CD4-positive, alpha-beta T cell (primary cell): ENCODE data around the gene SLC7A5. TPM values are rescaled to one million over a fixed set of nuclear protein-coding genes. Genes with fewer than 3 reads are reported as not detected.

Source experiments
- ATAC-seq: fragments of 200-7000 bp; cut with Tn5 transposase; one replicate; pipeline ENCODE4 v1.10.0; 2022; ENCODE audit warnings: mild to moderate bottlenecking; ENCODE audit not compliant: poor library complexity
- CTCF ChIA-PET: fragments of 350-600 bp; sonication (Branson Sonifier 250); formaldehyde crosslinking; loops from one replicate; lab custom pipeline; 2021; ENCODE audit warnings: antibody characterized with exemption, inconsistent platforms; lab: Charles Lee
- POLR2A ChIA-PET: fragments of 350-600 bp; sonication (Branson Sonifier 250); formaldehyde crosslinking; loops from one replicate; lab custom pipeline; 2021; ENCODE audit warnings: antibody characterized with exemption, inconsistent platforms; lab: Charles Lee
- DNase-seq, 14 experiments: peaks; one replicate each; pipeline ENCODE4 v3.0.0-alpha.2; 2013 to 2020; ENCODE audit warnings: mixed read lengths in 2 of 14
- H3K27ac ChIP-seq, 2 donors: one replicate each; pipeline versions ENCODE4 v1.5.1 to v1.7.0; 2013; ENCODE audit warnings: low read length in 2 of 2, low read depth in 1 of 2, mild to moderate bottlenecking in 1 of 2
- H3K27me3 ChIP-seq, 2 experiments: 1 replicate in 1 of 2; 2 replicates in 1 of 2; pipeline versions ENCODE4 v1.6.1 to v1.7.0; 2013; ENCODE audit warnings: low read length in 2 of 2, control low read depth in 1 of 2, mild to moderate bottlenecking in 1 of 2, moderate library complexity in 1 of 2; ENCODE audit not compliant: insufficient read depth in 2 of 2, control insufficient read depth in 1 of 2
- H3K36me3 ChIP-seq: one replicate; pipeline ENCODE4 v1.6.1; 2013; ENCODE audit warnings: low read length, control low read depth; ENCODE audit not compliant: insufficient read depth
- H3K4me1 ChIP-seq: one replicate; pipeline ENCODE4 v1.6.1; 2013; ENCODE audit warnings: low read length, control low read depth; ENCODE audit not compliant: insufficient read depth
- H3K4me3 ChIP-seq: one replicate; pipeline ENCODE4 v1.5.1; 2013; ENCODE audit warnings: mild to moderate bottlenecking, low read length, moderate library complexity
- H3K9me3 ChIP-seq, 2 experiments: 1 replicate in 1 of 2; 2 replicates in 1 of 2; pipeline versions ENCODE4 v1.6.1 to v1.7.0; 2013; ENCODE audit warnings: low read length in 2 of 2, mild to moderate bottlenecking in 2 of 2, control low read depth in 1 of 2, moderate library complexity in 1 of 2; ENCODE audit not compliant: control insufficient read depth in 1 of 2, insufficient read depth in 1 of 2
- H3K27ac Mint-ChIP-seq: one replicate; pipeline ENCODE4 v1.8.0; 2020; ENCODE audit warnings: mixed read lengths
- H3K27me3 Mint-ChIP-seq: one replicate; pipeline ENCODE4 v1.8.0; 2021; ENCODE audit warnings: mixed read lengths
- H3K36me3 Mint-ChIP-seq: one replicate; pipeline ENCODE4 v1.8.0; 2021; ENCODE audit warnings: low read depth, mixed read lengths
- H3K4me1 Mint-ChIP-seq: one replicate; pipeline ENCODE4 v1.8.0; 2021; ENCODE audit warnings: low read depth, mixed read lengths
- H3K4me3 Mint-ChIP-seq: one replicate; pipeline ENCODE4 v1.8.0; 2020; ENCODE audit warnings: mild to moderate bottlenecking, mixed read lengths
- H3K9me3 Mint-ChIP-seq: one replicate; pipeline ENCODE4 v1.8.0; 2020; ENCODE audit warnings: mixed read lengths
- CTCF ChIP-seq: fragments of 200-600 bp; IDR thresholded peaks from one replicate; pipeline ENCODE4 v1.8.0; 2022; ENCODE audit warnings: antibody characterized with exemption, mild to moderate bottlenecking
- intact Hi-C, 2 experiments: fragments of 100-400 bp; cut with DNase I in 1 of 2; cut with micrococcal nuclease in 1 of 2; formaldehyde crosslinking; loops; one replicate each; pipeline versions ENCODE4 v1.15.1 to v1.9.0; 2023 to 2025; cut with DNase I, micrococcal nuclease
- total RNA-seq, 174 experiments: library from RNA in 2 of 174; stranded (reverse) in 2 of 174; gene quantifications; one replicate each; pipeline ENCODE4 v1.2.3 and lab custom pipeline; 2021 to 2026

The SLC7A5 gene
- total RNA-seq, 2 experiments from 2014 or later: 80.3 to 85.3 TPM

- Mint-ChIP-seq H3K4me1 (peaks cover 25% of the 10 kb centered on the region), H3K9me3 (no peaks in the 10 kb centered on the region), H3K36me3 (peaks cover 11% of the 10 kb centered on the region), H3K4me3 (peak overlapping the region; percentile 77), H3K27ac (peak overlapping the region; percentile 79), H3K27me3 (no peaks in the 10 kb centered on the region)
- no peak for TF ChIP-seq CTCF
- intact Hi-C loops: no loop called here
- ATAC-seq (no peak), DNase-seq (no peak)
- peak overlapping the region; percentile 28 for H3K4me3 ChIP-seq
- H3K36me3 ChIP-seq: peaks cover 3% of the 10 kb centered on the region
- CTCF ChIA-PET: interaction anchor here (1.4 kb wide), 1 partner anchor 14 kb away, joined by 5 read pairs; no protein-coding TSS in a partner anchor
- H3K27me3 ChIP-seq: no peaks in the 10 kb centered on the region
- no peak overlapping the region for H3K27ac ChIP-seq
- peaks cover 63% of the 10 kb centered on the region for H3K4me1 ChIP-seq
- POLR2A ChIA-PET: interaction anchor here (1.3 to 1.8 kb wide), 3 partner anchors 10 to 15 kb away, joined by 3 to 12 read pairs (median 7); partner anchors contain the start of gene SLC7A5
- no peaks in the 10 kb centered on the region for H3K9me3 ChIP-seq
Observed at GRCh38 chr16:87856791-87857228, 12.5 kb downstream of the SLC7A5 start.

DNA sequence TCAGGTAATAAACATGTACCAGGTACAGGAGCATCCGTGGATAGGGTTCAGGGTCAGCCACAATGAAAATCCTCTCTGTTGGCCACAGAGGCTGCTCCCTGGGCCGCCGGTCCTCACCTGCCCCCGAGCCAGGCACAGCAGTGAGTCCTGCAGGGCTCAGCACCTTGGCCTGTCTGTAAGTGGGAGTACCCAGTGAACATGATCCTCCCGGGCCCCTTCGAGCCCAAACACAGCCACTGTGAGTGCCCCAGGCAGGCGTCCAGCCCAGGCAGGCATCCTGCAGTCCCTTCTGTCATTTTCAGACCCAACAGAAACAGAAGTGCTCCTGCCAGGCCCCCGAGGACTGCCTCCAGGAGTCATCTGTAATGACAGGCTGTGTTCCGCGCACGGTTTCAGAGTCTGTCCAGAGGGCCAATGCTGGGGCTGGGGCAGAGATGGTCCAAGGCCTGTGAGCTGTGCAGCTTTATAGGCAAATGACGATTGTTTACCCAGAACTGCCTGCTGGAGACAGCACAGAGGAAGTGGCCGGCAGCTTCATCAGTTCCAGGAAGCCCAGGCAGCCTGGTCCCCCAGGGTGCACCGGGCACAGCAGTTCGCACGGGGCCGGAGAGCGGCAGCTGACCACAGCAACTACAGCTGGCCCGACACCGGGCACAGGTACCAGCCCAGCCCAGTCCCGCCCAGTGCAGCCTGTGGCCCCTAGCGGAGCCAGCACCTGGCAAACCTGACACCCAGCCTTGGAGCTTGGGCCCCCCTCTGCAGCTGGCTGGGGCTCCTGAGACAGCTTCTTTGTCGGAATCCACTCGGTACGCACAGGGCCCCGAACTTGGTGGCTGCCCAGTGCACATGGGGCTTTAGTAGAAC lies 13.2 kb downstream of the SLC7A5 start:
- Histone ChIP-seq H3K9me3 (no peaks in the 10 kb centered on the region), H3K4me3 (peak overlapping the region; percentile 28), H3K36me3 (peaks cover 7% of the 10 kb centered on the region), H3K4me1 (peaks cover 63% of the 10 kb centered on the region), H3K27me3 (no peaks in the 10 kb centered on the region), H3K27ac (peak overlapping the region in 1 of 2 donors; percentile 66)
- no peaks in the 10 kb centered on the region for H3K27me3 Mint-ChIP-seq
- intact Hi-C loops: no loop called here
- H3K9me3 Mint-ChIP-seq: no peaks in the 10 kb centered on the region
- ChIA-PET CTCF (interaction anchor here (1.4 kb wide), 1 partner anchor 15 kb away, joined by 5 read pairs; no protein-coding TSS in a partner anchor), POLR2A (interaction anchor here (0.6 to 1.8 kb wide), 4 partner anchors 10 to 41 kb away, joined by 3 to 12 read pairs (median 5); partner anchors contain the start of gene SLC7A5)
- H3K4me1 Mint-ChIP-seq: peaks cover 25% of the 10 kb centered on the region
- DNase-seq: peak in 6 of 14 experiments; percentile 14 to 74 (median 47)
- H3K4me3 Mint-ChIP-seq: peak overlapping the region; percentile 77
- peak overlapping the region; percentile 79 for H3K27ac Mint-ChIP-seq
- no peak for TF ChIP-seq CTCF
- peaks cover 12% of the 10 kb centered on the region for H3K36me3 Mint-ChIP-seq
- ATAC-seq: peak; percentile 9

DNA sequence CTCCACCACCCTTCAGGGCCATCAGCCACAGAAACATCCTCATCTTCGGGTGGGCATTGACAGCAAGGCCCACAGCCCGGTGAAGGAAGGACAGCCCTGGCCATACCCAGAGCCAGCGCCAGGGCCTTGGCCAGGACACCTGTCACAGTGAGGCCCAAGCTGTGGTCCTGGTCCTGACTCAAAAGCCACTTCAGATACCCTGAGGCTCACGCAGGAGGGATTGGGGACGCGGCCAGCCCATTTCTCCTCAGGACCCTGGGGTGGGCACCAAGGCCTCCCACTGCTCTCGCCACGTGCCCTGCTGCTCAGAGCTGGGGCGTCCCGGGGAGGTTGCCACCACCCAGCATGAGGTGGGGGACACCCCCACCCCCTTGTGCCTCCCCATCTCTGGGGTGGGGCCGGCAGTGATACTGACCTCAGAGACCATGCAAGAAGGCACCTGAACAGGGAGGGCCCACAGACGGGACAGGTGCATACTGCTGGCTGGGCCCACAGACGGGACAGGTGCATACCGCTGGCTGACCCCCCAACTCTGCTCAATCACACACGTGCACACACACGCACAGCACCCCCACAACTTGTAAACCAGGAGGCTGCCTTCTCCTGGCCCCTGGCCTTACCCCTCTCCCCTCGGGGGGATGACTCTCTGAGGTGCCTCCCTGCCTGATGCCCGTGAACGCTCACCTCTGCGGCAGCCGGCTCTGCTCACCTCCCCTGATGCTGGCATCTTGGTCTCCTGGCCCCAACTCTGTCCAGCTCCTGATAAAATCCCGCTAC lies 14.2 kb downstream of the SLC7A5 start:
- intact Hi-C loops: no loop called here
- no peaks in the 10 kb centered on the region for H3K9me3 Mint-ChIP-seq
- Histone ChIP-seq H3K27me3 (no peaks in the 10 kb centered on the region), H3K36me3 (peaks cover 16% of the 10 kb centered on the region), H3K4me3 (peak overlapping the region; percentile 28), H3K4me1 (peaks cover 61% of the 10 kb centered on the region), H3K9me3 (no peaks in the 10 kb centered on the region), H3K27ac (peak overlapping the region; percentile 29 to 66)
- ATAC-seq: no peak
- TF ChIP-seq CTCF: no peak
- ChIA-PET POLR2A (interaction anchor here (1.1 to 1.8 kb wide), 1 partner anchor 14 kb away, joined by 7 to 12 read pairs; the partner anchor contains the start of gene SLC7A5), CTCF (interaction anchor here (1.0 to 3.4 kb wide), 2 partner anchors 16 to 76 kb away, joined by 4 to 14 read pairs; no protein-coding TSS in a partner anchor)
- no peak for DNase-seq
- H3K36me3 Mint-ChIP-seq: peaks cover 13% of the 10 kb centered on the region
- no peaks in the 10 kb centered on the region for H3K27me3 Mint-ChIP-seq
- peaks cover 21% of the 10 kb centered on the region for H3K4me1 Mint-ChIP-seq
- peak overlapping the region; percentile 79 for H3K27ac Mint-ChIP-seq
- H3K4me3 Mint-ChIP-seq: no peak overlapping the region
